HG02973 (cell line): ENCODE results near the gene DUOXA2.

Experiments used
- ATAC-seq: cut with Tn5 transposase; IDR thresholded peaks from one replicate; pipeline ENCODE4 v1.9.1; 2021; ENCODE audit warnings: moderate library complexity; ENCODE audit not compliant: unreplicated experiment

DUOXA2 gene

GRCh38 chr15:45155739-45156138 is 41.6 kb downstream of the DUOXA2 start:
- ATAC-seq, result no peak

GRCh38 chr15:45156744-45157455 is 42.8 kb downstream of the DUOXA2 start:
- ATAC-seq, result no peak

GRCh38 chr15:45157974-45158373 is 43.8 kb downstream of the DUOXA2 start:
- ATAC-seq, result no peak

GRCh38 chr15:45161666-45162065 is 47.5 kb downstream of the DUOXA2 start:
- ATAC-seq, result no peak

- ATAC-seq, result peak; percentile 36
Observed at GRCh38 chr15:45162771-45163507, 48.8 kb downstream of the DUOXA2 start.

GRCh38 chr15:45163508-45163856 is 49.4 kb downstream of the DUOXA2 start:
- no peak for ATAC-seq

GRCh38 chr15:45164914-45165313 is 50.8 kb downstream of the DUOXA2 start:
- no peak for ATAC-seq

- ATAC-seq, result no peak
Observed at GRCh38 chr15:45165536-45165935, 51.4 kb downstream of the DUOXA2 start.

- peak; percentile 92 for ATAC-seq
Observed at GRCh38 chr15:45166834-45167630, 52.9 kb downstream of the DUOXA2 start.

- no peak for ATAC-seq
Observed at GRCh38 chr15:45167631-45168205, 53.6 kb downstream of the DUOXA2 start.
